ENCODE results near the gene YPEL5.
"Not testable (repeated sequence)": the region's sequence is repeated elsewhere in the genome, so short reads cannot be mapped to it uniquely, and the experiment has no call there.

YPEL5 gene

DNA sequence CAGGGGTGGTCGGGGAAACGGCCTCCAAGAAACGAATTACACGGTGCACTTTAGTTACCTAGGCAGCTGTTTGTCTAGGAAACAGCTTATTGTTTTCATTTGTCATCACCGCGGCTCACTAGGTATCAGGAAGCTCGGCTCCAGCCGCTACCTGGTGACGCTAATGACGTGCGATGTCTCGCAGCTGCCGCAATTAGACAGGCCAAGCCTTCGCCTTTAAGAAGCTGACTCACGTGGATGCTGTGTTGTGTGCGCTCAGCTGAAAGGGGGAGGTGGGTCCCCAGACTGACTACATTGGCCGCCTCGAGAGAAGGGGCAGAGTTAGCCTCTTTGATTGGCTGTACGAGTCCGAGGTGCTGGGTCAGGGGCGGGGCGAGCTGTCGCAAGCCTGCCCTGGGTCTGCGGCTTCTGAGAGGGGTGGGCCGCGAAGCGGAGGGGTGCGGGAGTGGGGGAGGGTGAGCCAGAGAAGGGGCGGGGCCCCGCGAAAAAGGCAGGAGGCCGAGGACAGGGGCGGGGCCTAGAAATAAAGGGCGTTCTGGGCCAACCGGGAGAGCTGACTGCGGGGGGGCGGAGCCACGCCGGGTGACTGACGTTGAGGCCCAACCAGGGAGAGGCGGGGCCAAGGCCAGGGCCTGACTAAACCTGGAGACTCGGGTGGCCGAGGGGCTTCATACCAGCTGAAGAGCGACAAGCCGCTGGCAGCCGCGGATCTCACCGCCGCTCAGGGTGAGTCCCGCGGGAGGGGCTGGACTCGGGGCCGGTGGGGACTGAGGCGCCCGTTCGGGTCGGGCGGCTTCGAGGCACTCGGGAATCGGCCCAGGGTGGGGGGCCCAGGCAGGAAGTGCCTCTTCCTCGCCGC lies at the start of gene YPEL5:
Gene YPEL5 (plus strand): TSS at position 671 of the 859 bp plus-strand sequence. CDS start 9,645 bp downstream, outside the sequence.
- DNase-seq (ENCODE audit: low read depth in 3 of 3), result peak; percentile 96 to 99 (median 99)

DNA sequence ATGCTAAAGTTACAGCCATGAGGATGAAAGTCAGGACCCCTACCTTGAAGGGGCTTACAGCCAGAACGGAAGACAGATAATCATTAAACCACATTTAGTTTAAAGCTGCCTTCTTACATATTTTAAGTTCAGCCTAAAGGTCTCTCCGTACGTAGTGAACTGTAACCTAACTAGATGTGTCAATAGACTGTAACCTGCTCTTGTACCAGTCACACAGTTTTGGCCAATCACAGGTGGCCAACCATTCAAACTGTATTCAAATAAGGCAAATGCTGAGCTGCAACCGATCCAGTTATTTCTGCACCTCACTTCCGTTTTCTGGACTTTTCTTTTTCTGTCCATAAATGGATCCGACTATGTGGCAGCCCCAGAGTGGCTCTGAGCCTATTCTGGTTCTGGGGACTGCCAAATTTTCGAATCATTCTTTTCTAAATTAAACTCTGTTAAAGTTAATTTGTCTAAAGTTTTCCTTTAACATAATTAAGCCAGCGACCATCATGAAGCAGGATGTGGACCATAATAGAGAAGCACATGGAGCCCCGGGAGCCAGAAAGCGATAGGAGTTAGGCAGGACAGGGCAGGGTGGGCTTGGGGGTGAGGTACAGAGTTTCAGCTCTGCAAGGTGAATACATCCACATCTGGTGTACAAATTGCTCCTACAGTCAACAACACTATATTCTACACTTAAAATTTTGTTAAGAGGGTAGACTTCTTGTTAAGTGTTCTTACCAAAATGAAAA lies 48.4 kb upstream of the YPEL5 start:
- DNase-seq (ENCODE audit: low read depth in 3 of 3), result no peak

DNA sequence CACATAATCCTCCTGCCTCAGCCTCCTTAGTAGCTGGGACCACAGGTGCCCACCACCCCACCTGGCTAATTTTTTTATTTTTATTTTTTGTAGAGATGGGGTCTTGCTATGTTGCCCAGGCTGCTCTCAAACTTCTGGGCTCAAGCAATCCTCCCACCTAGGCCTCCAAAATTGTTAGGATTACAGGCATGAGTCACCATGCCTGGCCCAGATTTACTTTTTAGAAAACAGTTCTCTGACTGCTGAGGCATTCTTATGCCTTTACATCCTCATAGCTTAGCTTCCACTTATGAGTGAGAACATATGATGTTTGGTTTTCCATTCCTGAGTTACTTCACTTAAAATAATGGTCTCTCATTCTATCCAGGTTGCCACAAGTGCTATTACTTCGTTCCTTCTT lies 47.4 kb upstream of the YPEL5 start:
- DNase-seq (ENCODE audit: low read depth in 3 of 3), result not testable (repeated sequence)

- DNase-seq (ENCODE audit: low read depth in 3 of 3), result not testable (repeated sequence)
Measured at GRCh38 chr2:30100691-30101090, 46.1 kb upstream of the YPEL5 start.

GRCh38 chr2:30104307-30104706 lies 42.5 kb upstream of the YPEL5 start:
- DNase-seq (ENCODE audit: low read depth in 3 of 3), result no peak

DNA sequence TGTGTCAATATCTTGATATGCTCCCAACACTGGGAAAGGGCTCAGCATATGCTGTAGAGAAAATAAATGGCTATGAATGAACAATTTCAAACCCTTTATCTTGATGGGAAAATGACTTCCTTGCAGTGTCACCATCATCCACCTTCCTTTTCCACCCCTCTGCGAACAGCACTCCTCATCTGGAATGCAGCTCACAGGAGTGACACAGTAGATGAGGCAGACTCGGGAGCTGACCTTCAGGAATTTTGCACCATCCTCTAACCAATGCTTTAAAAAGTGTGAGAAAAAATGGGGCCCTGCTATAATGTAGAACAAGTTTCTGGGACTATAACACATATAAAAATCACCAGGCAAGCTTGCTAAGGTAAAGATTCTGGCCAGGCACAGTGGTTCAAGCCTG lies 41.3 kb upstream of the YPEL5 start:
- no peak for DNase-seq (ENCODE audit: low read depth in 3 of 3)

DNA sequence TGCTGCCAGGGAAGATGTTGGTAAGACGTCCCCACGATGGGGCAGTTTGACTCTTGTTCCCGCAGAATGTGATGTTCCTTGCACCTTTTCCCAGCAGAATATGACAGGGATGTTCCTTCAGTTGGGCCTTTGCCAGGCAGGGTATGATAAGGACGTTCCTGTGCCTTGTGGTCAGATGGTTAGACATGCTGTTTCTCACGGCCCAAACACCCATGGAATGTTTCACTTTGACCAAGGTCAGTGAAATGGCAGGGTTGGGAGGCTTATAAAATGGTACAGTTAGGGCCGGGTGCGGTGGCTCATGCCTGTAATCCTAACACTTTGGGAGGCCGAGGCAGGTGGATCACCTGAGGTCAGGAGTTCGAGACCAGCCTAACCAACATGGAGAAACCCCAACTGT lies 40.3 kb upstream of the YPEL5 start:
- no peak for DNase-seq (ENCODE audit: low read depth in 3 of 3)

GRCh38 chr2:30108192-30108591 lies 38.6 kb upstream of the YPEL5 start:
- no peak for DNase-seq (ENCODE audit: low read depth in 3 of 3)

GRCh38 chr2:30108851-30109250 lies 38.0 kb upstream of the YPEL5 start:
- DNase-seq (ENCODE audit: low read depth in 3 of 3), result no peak

DNA sequence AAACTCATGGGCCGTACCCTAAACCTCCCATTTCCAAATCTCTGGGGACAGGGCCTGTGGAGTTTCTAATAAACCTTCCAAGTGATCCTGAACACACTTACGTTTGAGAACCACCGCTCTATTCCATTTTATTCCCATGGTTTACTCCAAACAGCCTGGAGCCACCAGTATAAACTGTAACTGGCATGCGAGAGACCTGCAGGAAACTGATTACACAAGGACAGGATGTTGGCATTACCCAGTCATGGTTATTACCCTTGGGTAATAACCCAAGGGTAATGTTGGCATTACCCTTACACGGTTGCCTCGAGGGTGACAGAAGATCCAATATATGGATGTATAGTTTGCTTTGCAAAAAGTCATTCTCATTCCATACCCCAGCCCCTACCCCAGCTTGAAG lies 37.0 kb upstream of the YPEL5 start:
- DNase-seq (ENCODE audit: low read depth in 3 of 3), result no peak

DNA sequence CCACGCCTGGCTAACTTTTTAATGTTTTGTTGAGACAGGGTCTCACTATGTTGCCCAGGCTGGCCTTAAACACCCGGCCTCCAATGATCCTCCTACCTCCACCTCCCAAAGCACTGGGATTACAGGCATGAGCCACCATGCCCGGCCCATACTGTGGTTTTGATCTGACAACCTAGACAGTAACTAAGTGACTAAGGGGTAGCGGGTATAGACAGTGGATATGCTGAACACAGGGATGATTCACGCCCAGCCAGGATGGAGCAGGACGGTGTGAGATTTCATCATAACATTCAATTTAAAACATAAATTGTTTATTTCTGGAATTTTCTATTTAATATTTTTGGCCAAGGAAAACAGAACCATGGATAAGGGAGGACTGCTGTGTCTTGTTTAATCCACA lies 36.0 kb upstream of the YPEL5 start:
- no peak for DNase-seq (ENCODE audit: low read depth in 3 of 3)

GRCh38 chr2:30111186-30111585 lies 35.6 kb upstream of the YPEL5 start:
- DNase-seq (ENCODE audit: low read depth in 3 of 3), result not testable (repeated sequence)

DNA sequence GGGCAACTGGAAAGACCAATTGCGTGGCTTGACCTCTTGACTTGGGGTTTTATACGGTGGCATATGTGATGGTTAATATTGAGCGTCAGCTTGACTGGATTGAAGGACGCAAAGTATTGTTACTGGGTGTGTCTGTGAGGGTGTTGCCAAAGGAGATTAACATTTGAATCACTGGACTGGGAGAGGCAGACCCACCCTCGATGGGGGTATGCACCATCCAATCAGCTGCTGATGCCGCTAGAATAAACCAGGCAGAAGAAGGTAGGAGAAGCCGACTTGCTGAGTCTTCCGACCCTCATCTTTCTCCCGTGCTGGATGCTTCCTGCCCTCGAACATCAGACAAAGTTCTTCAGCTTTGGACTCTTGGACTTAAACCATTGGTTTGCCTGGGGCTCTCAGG lies 34.2 kb upstream of the YPEL5 start:
- DNase-seq (ENCODE audit: low read depth in 3 of 3), result no peak

GRCh38 chr2:30113617-30114293 lies 33.1 kb upstream of the YPEL5 start:
- DNase-seq (ENCODE audit: low read depth in 3 of 3), result no peak

GRCh38 chr2:30115141-30115980 lies 31.4 kb upstream of the YPEL5 start:
- DNase-seq (ENCODE audit: low read depth in 3 of 3), result peak; percentile 32 to 56 (median 48)

DNA sequence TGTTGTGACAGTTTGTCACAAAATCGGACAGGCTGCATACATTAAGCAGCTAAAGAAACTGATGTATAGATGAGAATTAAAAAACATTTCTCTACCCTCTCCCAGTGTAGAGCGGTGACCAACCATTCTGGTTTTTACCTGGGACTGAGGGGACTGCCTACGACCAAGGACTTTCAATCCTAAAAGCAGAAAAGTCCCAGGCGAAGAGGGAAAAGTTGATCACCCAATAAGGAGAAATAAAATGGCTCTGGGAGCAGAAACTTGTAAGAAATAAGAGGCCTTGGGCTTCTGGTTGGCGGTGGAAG lies 30.9 kb upstream of the YPEL5 start:
- DNase-seq (ENCODE audit: low read depth in 3 of 3), result no peak

GRCh38 chr2:30122362-30122761 lies 24.4 kb upstream of the YPEL5 start:
- DNase-seq (ENCODE audit: low read depth in 3 of 3), result no peak

- no peak for DNase-seq (ENCODE audit: low read depth in 3 of 3)
Measured at GRCh38 chr2:30127016-30127893, 19.6 kb upstream of the YPEL5 start.

GRCh38 chr2:30134582-30134981 lies 12.2 kb upstream of the YPEL5 start:
- DNase-seq (ENCODE audit: low read depth in 3 of 3), result no peak

GRCh38 chr2:30135541-30135940 lies 11.3 kb upstream of the YPEL5 start:
- no peak for DNase-seq (ENCODE audit: low read depth in 3 of 3)
